DMS53 (cell line): ENCODE results near the gene USF2.

Source experiments
- DNase-seq: peaks from one replicate; lab custom pipeline; 2025; lab: John Stamatoyannopoulos, UW

USF2 gene

GRCh38 chr19:35265126-35265899 is 3.4 kb upstream of the USF2 start:
- no peak for DNase-seq

GRCh38 chr19:35265900-35266519 is 2.8 kb upstream of the USF2 start:
- no peak for DNase-seq

- DNase-seq, result peak; percentile 68
These were observed 2.0 kb upstream of the USF2 start for GRCh38 chr19:35266520-35267352.

- DNase-seq, result peak; percentile 76
These were observed 1.4 kb upstream of the USF2 start for GRCh38 chr19:35267353-35267817.

GRCh38 chr19:35267818-35268535 is 785 bp upstream of the USF2 start:
- DNase-seq, result peak; percentile 92

GRCh38 chr19:35269438-35270117 is 816 bp downstream of the USF2 start:
- DNase-seq, result peak; percentile 96

GRCh38 chr19:35270381-35270811 is 1.6 kb downstream of the USF2 start:
- no peak for DNase-seq

- DNase-seq, result no peak
These were observed 2.8 kb downstream of the USF2 start for GRCh38 chr19:35271546-35271945.

- DNase-seq, result no peak
These were observed 3.5 kb downstream of the USF2 start for GRCh38 chr19:35272122-35272719.

- no peak for DNase-seq
These were observed 4.3 kb downstream of the USF2 start for GRCh38 chr19:35272954-35273649.

- DNase-seq, result no peak
These were observed 5.0 kb downstream of the USF2 start for GRCh38 chr19:35273686-35274259.

GRCh38 chr19:35274323-35274722 is 5.6 kb downstream of the USF2 start:
- DNase-seq, result no peak

- no peak for DNase-seq
These were observed 8.0 kb downstream of the USF2 start for GRCh38 chr19:35276706-35277281.

- no peak for DNase-seq
These were observed 10.0 kb downstream of the USF2 start for GRCh38 chr19:35278578-35279284.

GRCh38 chr19:35279374-35279773 is 10.6 kb downstream of the USF2 start:
- no peak for DNase-seq

- DNase-seq, result peak; percentile 39
These were observed 11.4 kb downstream of the USF2 start for GRCh38 chr19:35279985-35280821.

GRCh38 chr19:35281303-35281702 is 12.5 kb downstream of the USF2 start:
- DNase-seq, result no peak
